GM23338 (cell line): Measurements from ENCODE around the gene ATG9B.

Source experiments
- CREB1 ChIP-seq: fragments of 250-450 bp; sonication (Bioruptor Pico); IDR thresholded peaks from 2 replicates; pipeline ENCODE4 v1.5.0; 2020; ENCODE audit warnings: low read depth, mild to moderate bottlenecking, moderate library complexity
- CTCF ChIP-seq, 2 experiments: fragments of 200-600 bp in 1 of 2; sonication (generic) in 1 of 2; conservative IDR thresholded peaks; 2 replicates each; pipeline versions ENCODE4 v1.5.1 to v1.6.1; 2016 to 2017; ENCODE audit warnings: antibody characterized with exemption in 2 of 2, low read depth in 2 of 2, mild to moderate bottlenecking in 2 of 2, moderate library complexity in 1 of 2
- ETS1 ChIP-seq: IDR thresholded peaks from 2 replicates; pipeline ENCODE4 v1.6.1; 2016; ENCODE audit warnings: antibody characterized with exemption
- EZH2 ChIP-seq: fragments of 200-600 bp; sonication (generic); IDR thresholded peaks from one replicate; pipeline ENCODE4 v1.8.0; 2017; ENCODE audit warnings: antibody characterized with exemption, mild to moderate bottlenecking, low read depth; ENCODE audit not compliant: unreplicated experiment
- EZH2phosphoT487 ChIP-seq: fragments of 200-600 bp; sonication (generic); IDR thresholded peaks from one replicate; pipeline ENCODE4 v1.8.1; 2018; ENCODE audit warnings: antibody characterized with exemption; ENCODE audit not compliant: unreplicated experiment
- JUNB ChIP-seq: IDR thresholded peaks from one replicate; pipeline ENCODE4 v1.6.1; 2016; ENCODE audit warnings: antibody characterized with exemption; ENCODE audit not compliant: unreplicated experiment
- POLR2AphosphoS5 ChIP-seq: IDR thresholded peaks from 2 replicates; pipeline ENCODE4 v1.6.1; 2016; ENCODE audit warnings: antibody characterized with exemption, low read depth
- ZNF462 ChIP-seq: fragments of 250-450 bp; sonication (Bioruptor Pico); IDR thresholded peaks from 2 replicates; pipeline ENCODE4 v1.5.0; 2020; ENCODE audit warnings: mild to moderate bottlenecking, moderate library complexity
- TF ChIP-seq, protein P1 (sequence below): IDR thresholded peaks from one replicate; pipeline ENCODE4 v1.6.1; 2018; ENCODE audit warnings: antibody characterized with exemption; ENCODE audit not compliant: unreplicated experiment

DNA sequence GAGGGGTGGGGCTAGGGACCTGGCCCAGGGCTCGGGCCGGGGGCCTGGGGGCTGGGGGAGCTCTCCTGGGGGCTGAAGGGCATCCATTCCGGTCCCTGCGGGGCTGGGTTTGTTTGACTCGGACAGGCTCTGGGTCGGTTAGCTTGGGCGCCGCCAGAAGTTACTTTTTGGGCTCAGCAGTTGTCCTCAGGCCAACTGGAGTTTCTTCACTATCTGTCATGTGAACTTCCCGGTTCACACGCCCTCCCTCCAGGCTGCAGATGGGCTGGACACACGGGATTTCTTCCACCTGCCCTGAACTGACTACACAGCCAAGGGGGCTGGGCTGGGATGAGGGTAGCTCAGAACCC, 38.9 kb upstream of the ATG9B start:
- TF ChIP-seq CTCF (conservative IDR thresholded peaks at IDR 0.05; ENCODE audit: low read depth in 2 of 2) (no peak), EZH2phosphoT487 (no peak), CREB1 (CRISPR knock-in tag) (no peak), POLR2AphosphoS5 (no peak), EZH2 (no peak), JUNB (no peak), ZNF462 (CRISPR knock-in tag) (no peak), ETS1 (no peak)
- TF ChIP-seq, protein P1, sequence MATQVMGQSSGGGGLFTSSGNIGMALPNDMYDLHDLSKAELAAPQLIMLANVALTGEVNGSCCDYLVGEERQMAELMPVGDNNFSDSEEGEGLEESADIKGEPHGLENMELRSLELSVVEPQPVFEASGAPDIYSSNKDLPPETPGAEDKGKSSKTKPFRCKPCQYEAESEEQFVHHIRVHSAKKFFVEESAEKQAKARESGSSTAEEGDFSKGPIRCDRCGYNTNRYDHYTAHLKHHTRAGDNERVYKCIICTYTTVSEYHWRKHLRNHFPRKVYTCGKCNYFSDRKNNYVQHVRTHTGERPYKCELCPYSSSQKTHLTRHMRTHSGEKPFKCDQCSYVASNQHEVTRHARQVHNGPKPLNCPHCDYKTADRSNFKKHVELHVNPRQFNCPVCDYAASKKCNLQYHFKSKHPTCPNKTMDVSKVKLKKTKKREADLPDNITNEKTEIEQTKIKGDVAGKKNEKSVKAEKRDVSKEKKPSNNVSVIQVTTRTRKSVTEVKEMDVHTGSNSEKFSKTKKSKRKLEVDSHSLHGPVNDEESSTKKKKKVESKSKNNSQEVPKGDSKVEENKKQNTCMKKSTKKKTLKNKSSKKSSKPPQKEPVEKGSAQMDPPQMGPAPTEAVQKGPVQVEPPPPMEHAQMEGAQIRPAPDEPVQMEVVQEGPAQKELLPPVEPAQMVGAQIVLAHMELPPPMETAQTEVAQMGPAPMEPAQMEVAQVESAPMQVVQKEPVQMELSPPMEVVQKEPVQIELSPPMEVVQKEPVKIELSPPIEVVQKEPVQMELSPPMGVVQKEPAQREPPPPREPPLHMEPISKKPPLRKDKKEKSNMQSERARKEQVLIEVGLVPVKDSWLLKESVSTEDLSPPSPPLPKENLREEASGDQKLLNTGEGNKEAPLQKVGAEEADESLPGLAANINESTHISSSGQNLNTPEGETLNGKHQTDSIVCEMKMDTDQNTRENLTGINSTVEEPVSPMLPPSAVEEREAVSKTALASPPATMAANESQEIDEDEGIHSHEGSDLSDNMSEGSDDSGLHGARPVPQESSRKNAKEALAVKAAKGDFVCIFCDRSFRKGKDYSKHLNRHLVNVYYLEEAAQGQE = no peak
